Iris pigment epithelial cell (primary cell): ENCODE data around the gene CLASRP.
"Not testable (repeated sequence)": the region's sequence is repeated elsewhere in the genome, so short reads cannot be mapped to it uniquely, and the experiment has no call there.

Experiments
- DNase-seq: peaks from one replicate; pipeline ENCODE4 v3.0.0-alpha.2; 2011; ENCODE audit warnings: low read depth

CLASRP gene

GRCh38 chr19:45104658-45105349 lies 66.0 kb downstream of the CLASRP start:
- DNase-seq: no peak

- DNase-seq: not testable (repeated sequence)
Measured at GRCh38 chr19:45106363-45106762, 67.5 kb downstream of the CLASRP start.

- no peak for DNase-seq
Measured at GRCh38 chr19:45107621-45108150, 68.8 kb downstream of the CLASRP start.

GRCh38 chr19:45110851-45111266 lies 72.0 kb downstream of the CLASRP start:
- DNase-seq: no peak

GRCh38 chr19:45112111-45112827 lies 73.4 kb downstream of the CLASRP start:
- DNase-seq: no peak

GRCh38 chr19:45113628-45114027 lies 74.8 kb downstream of the CLASRP start:
- no peak for DNase-seq

GRCh38 chr19:45114116-45114515 lies 75.3 kb downstream of the CLASRP start:
- no peak for DNase-seq

GRCh38 chr19:45115809-45116615 lies 77.2 kb downstream of the CLASRP start:
- DNase-seq: no peak

- DNase-seq: no peak
Measured at GRCh38 chr19:45117167-45117594, 78.3 kb downstream of the CLASRP start.

GRCh38 chr19:45117671-45118070 lies 78.8 kb downstream of the CLASRP start:
- no peak for DNase-seq

- no peak for DNase-seq
Measured at GRCh38 chr19:45118106-45118505, 79.3 kb downstream of the CLASRP start.

GRCh38 chr19:45118591-45119355 lies 79.9 kb downstream of the CLASRP start:
- DNase-seq: not testable (repeated sequence)

- no peak for DNase-seq
Measured at GRCh38 chr19:45119582-45119981, 80.7 kb downstream of the CLASRP start.
